ENCODE measurements around the gene ACSM5. TPM values are rescaled to one million over a fixed set of nuclear protein-coding genes. Genes with fewer than 3 reads are reported as not detected.

Gene ACSM5
- total RNA-seq: 1 to 10 TPM in 1 of 4 donors, under 1 TPM in 1, not detected in 2; 1.00 to 4.8 TPM

DNA sequence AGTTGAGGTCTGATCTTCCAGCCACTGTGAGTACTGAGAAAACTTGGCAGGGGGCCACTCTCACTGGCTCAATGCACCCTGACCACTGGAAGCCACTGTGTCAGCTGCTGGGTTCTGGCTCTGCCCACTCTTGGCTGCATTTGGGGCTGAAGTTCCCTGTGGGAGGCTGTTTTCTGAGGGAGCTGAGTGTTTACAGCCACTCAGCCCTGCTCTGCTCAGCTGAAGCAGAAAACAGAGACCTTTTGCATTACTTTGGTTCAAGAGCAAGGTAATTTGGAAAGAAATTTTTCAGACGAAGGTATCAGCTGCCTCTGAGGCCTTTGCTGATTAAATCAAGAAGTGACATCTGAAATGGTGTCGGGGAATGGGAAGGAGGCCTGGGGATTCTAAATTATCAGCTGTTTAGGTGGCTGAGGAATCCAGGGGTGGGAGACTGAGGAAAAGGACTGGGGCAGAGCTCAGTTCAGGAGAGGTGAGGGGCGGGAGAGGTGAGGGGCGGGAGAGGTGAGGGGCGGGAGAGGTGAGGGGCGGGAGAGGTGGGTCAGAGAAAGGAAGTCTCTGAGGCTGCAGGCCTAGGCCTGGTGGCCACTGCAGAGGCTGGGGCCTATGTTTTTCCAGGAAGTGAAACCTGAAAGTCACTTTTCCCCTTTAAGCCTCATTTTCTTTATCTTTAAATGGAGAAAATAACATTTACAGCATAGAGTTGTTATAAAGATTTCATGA, at the start of gene ACSM5:
TSS of gene ACSM5 (plus strand) at position 137 of the 723 bp plus-strand sequence. CDS start 1,951 bp downstream, outside the sequence.
- no peaks in the 10 kb centered on the region for H3K27me3 ChIP-seq
- DNase-seq: no peak
- no peaks in the 10 kb centered on the region for H3K36me3 ChIP-seq
- H3K4me1 ChIP-seq: no peaks in the 10 kb centered on the region
- intact Hi-C loops (cut with DNase I): no loop called here
- H3K9me3 ChIP-seq: no peaks in the 10 kb centered on the region
- 62 to 84% methylated on average over 4 of the region's 6 CpGs for WGBS, 2 donors
- peak within 1 kb of the TSS in 2 of 4 donors; percentile 44 to 48 for H3K27ac ChIP-seq
- no peak within 1 kb of the TSS for H3K4me3 ChIP-seq
- TF ChIP-seq POLR2A (IDR thresholded peaks at IDR 0.05): no peak
- TF ChIP-seq, protein P1, sequence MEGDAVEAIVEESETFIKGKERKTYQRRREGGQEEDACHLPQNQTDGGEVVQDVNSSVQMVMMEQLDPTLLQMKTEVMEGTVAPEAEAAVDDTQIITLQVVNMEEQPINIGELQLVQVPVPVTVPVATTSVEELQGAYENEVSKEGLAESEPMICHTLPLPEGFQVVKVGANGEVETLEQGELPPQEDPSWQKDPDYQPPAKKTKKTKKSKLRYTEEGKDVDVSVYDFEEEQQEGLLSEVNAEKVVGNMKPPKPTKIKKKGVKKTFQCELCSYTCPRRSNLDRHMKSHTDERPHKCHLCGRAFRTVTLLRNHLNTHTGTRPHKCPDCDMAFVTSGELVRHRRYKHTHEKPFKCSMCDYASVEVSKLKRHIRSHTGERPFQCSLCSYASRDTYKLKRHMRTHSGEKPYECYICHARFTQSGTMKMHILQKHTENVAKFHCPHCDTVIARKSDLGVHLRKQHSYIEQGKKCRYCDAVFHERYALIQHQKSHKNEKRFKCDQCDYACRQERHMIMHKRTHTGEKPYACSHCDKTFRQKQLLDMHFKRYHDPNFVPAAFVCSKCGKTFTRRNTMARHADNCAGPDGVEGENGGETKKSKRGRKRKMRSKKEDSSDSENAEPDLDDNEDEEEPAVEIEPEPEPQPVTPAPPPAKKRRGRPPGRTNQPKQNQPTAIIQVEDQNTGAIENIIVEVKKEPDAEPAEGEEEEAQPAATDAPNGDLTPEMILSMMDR (IDR thresholded peaks at IDR 0.05): no peak

- Histone ChIP-seq H3K27ac (no peak overlapping the region), H3K9me3 (no peaks in the 10 kb centered on the region), H3K4me3 (no peak overlapping the region), H3K36me3 (no peaks in the 10 kb centered on the region), H3K27me3 (peaks cover 0 to 6% (median 0%) of the 10 kb centered on the region in 4 donors), H3K4me1 (no peaks in the 10 kb centered on the region)
- 65 to 73% methylated on average over 2 of the region's 2 CpGs for WGBS, 2 donors
- intact Hi-C loops (cut with DNase I): no loop called here
- DNase-seq: no peak
- no peak for TF ChIP-seq POLR2A (IDR thresholded peaks at IDR 0.05)
- TF ChIP-seq, protein P1 (IDR thresholded peaks at IDR 0.05): no peak
These were observed 49.3 kb upstream of the ACSM5 start for GRCh38 chr16:20359997-20360396.

GRCh38 chr16:20363191-20363590, 46.1 kb upstream of the ACSM5 start:
- no peak overlapping the region for H3K27ac ChIP-seq
- H3K4me1 ChIP-seq: no peaks in the 10 kb centered on the region
- no peak for TF ChIP-seq POLR2A (IDR thresholded peaks at IDR 0.05)
- TF ChIP-seq, protein P1 (IDR thresholded peaks at IDR 0.05): no peak
- 23 to 37% methylated on average over 2 of the region's 2 CpGs for WGBS, 2 donors
- no peak overlapping the region for H3K4me3 ChIP-seq
- no peak for DNase-seq
- no peaks in the 10 kb centered on the region for H3K9me3 ChIP-seq
- peaks cover 0 to 7% (median 0%) of the 10 kb centered on the region in 4 donors for H3K27me3 ChIP-seq
- H3K36me3 ChIP-seq: no peaks in the 10 kb centered on the region
- intact Hi-C loops (cut with DNase I): no loop called here

GRCh38 chr16:20364051-20364450, 45.3 kb upstream of the ACSM5 start:
- Histone ChIP-seq H3K27me3 (peaks cover 0 to 7% (median 0%) of the 10 kb centered on the region in 4 donors), H3K4me1 (no peaks in the 10 kb centered on the region), H3K9me3 (no peaks in the 10 kb centered on the region), H3K4me3 (no peak overlapping the region), H3K36me3 (no peaks in the 10 kb centered on the region), H3K27ac (no peak overlapping the region)
- intact Hi-C loops (cut with DNase I): no loop called here
- TF ChIP-seq POLR2A (IDR thresholded peaks at IDR 0.05): no peak
- TF ChIP-seq, protein P1 (IDR thresholded peaks at IDR 0.05): no peak
- 63 to 80% methylated on average over 1 of the region's 3 CpGs for WGBS, 2 donors
- DNase-seq: no peak

DNA sequence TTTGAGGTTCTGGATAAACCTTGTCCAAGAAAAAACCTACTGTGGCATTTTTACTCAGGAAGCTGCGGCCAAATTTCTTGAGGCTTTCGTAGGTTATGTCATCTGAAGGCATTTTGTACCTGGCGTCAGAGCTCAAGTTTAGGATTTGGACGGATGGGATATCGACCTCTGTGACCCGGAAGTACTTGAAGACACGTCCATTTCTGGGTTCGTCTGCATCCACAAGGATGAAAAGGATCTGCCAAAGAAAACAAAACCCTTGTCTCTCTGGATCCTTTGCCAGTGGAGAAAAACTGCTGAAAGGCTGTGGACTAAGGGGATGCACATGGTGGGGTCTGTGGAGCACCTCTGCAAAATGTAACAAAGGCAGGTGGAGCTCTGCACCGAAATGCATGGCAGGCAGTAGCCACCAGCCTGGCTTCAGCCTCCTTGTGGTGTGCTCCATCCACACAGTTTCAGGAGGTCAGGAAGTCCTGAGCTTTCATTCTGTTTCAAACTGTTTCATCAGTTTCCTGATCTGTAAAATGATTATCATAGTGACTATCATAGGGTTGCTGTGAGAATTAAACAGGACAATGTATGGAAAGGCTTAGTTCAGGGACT, 39.8 kb upstream of the ACSM5 start:
- intact Hi-C loops (cut with DNase I): no loop called here
- no peak overlapping the region for H3K27ac ChIP-seq
- TF ChIP-seq, protein P1 (IDR thresholded peaks at IDR 0.05): no peak
- no peak for TF ChIP-seq POLR2A (IDR thresholded peaks at IDR 0.05)
- no peaks in the 10 kb centered on the region for H3K9me3 ChIP-seq
- DNase-seq: no peak
- H3K4me1 ChIP-seq: no peaks in the 10 kb centered on the region
- H3K4me3 ChIP-seq: no peak overlapping the region
- WGBS, 2 donors: 50 to 72% methylated on average over 9 of the region's 9 CpGs
- peaks cover 0 to 7% (median 0%) of the 10 kb centered on the region in 4 donors for H3K27me3 ChIP-seq
- H3K36me3 ChIP-seq: no peaks in the 10 kb centered on the region
